ENCODE measurements around the gene CDC20B.

DNA sequence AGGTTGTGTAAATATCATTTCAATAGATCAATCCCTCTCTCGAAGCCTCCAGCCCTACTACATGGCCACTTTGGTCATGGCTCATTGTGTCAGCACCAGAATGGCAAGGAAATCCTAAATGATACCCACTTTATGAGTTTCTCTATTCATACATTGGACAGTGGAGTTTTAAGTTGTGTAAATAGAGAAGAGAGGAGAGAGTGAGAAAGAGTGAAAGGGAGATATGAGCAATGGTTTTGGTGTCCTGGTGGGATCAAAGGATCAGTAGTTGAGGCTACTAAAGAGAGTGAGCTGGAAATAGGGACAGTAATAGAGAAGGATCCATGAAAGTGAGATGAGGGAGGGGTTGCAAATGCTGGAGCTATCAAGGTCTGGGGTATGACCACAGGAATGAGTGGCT is 102.0 kb downstream of the CDC20B start:
- TF ChIP-seq EZH2 (IDR thresholded peaks at IDR 0.05) (no peak), SP1 (IDR thresholded peaks at IDR 0.05; ENCODE audit: low read depth) (no peak), POLR2AphosphoS5 (IDR thresholded peaks at IDR 0.05; ENCODE audit: low read depth, low read length) (no peak), EZH2phosphoT487 (IDR thresholded peaks at IDR 0.05; ENCODE audit: borderline replicate concordance) (no peak), ZNF274 (IDR thresholded peaks at IDR 0.05; ENCODE audit: low read depth, low read length) (no peak)
- TF ChIP-seq, protein P1, sequence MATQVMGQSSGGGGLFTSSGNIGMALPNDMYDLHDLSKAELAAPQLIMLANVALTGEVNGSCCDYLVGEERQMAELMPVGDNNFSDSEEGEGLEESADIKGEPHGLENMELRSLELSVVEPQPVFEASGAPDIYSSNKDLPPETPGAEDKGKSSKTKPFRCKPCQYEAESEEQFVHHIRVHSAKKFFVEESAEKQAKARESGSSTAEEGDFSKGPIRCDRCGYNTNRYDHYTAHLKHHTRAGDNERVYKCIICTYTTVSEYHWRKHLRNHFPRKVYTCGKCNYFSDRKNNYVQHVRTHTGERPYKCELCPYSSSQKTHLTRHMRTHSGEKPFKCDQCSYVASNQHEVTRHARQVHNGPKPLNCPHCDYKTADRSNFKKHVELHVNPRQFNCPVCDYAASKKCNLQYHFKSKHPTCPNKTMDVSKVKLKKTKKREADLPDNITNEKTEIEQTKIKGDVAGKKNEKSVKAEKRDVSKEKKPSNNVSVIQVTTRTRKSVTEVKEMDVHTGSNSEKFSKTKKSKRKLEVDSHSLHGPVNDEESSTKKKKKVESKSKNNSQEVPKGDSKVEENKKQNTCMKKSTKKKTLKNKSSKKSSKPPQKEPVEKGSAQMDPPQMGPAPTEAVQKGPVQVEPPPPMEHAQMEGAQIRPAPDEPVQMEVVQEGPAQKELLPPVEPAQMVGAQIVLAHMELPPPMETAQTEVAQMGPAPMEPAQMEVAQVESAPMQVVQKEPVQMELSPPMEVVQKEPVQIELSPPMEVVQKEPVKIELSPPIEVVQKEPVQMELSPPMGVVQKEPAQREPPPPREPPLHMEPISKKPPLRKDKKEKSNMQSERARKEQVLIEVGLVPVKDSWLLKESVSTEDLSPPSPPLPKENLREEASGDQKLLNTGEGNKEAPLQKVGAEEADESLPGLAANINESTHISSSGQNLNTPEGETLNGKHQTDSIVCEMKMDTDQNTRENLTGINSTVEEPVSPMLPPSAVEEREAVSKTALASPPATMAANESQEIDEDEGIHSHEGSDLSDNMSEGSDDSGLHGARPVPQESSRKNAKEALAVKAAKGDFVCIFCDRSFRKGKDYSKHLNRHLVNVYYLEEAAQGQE (IDR thresholded peaks at IDR 0.05; ENCODE audit: low read depth), result no peak
- TF ChIP-seq, protein P2, sequence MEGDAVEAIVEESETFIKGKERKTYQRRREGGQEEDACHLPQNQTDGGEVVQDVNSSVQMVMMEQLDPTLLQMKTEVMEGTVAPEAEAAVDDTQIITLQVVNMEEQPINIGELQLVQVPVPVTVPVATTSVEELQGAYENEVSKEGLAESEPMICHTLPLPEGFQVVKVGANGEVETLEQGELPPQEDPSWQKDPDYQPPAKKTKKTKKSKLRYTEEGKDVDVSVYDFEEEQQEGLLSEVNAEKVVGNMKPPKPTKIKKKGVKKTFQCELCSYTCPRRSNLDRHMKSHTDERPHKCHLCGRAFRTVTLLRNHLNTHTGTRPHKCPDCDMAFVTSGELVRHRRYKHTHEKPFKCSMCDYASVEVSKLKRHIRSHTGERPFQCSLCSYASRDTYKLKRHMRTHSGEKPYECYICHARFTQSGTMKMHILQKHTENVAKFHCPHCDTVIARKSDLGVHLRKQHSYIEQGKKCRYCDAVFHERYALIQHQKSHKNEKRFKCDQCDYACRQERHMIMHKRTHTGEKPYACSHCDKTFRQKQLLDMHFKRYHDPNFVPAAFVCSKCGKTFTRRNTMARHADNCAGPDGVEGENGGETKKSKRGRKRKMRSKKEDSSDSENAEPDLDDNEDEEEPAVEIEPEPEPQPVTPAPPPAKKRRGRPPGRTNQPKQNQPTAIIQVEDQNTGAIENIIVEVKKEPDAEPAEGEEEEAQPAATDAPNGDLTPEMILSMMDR (IDR thresholded peaks at IDR 0.05 in 2 of 3, conservative IDR thresholded peaks at IDR 0.05 in 1 of 3; ENCODE audit: borderline replicate concordance in 1 of 3, insufficient read depth in 1 of 3, low read depth in 2 of 3, low read length in 2 of 3), result no peak
- TF ChIP-seq, protein P3, sequence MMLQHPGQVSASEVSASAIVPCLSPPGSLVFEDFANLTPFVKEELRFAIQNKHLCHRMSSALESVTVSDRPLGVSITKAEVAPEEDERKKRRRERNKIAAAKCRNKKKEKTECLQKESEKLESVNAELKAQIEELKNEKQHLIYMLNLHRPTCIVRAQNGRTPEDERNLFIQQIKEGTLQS (IDR thresholded peaks at IDR 0.05), result no peak
